DND-41 (cell line): ENCODE results near the gene ZACN.
A peak's percentile ranks its signal among the peaks of the same experiment; 100 is the strongest.

Experiments used
- ATAC-seq: fragments of 200-7000 bp; cut with Tn5 transposase; 3 replicates; pipeline ENCODE4 v1.9.1; 2021; ENCODE audit warnings: low read depth; ENCODE audit not compliant: insufficient read depth
- DNase-seq: peaks from one replicate; pipeline ENCODE4 v3.0.0-alpha.2; 2020
- H2AFZ ChIP-seq: 2 replicates; pipeline ENCODE4 v1.6.0; 2012; ENCODE audit warnings: low read depth, low read length
- H3K27ac ChIP-seq: 2 replicates; pipeline ENCODE4 v1.5.1; 2012; ENCODE audit warnings: low read length, inconsistent platforms
- H3K27me3 ChIP-seq: fragments of 200-600 bp; sonication (generic); 2 replicates; pipeline ENCODE4 v1.6.0; 2012; ENCODE audit warnings: low read length, mild to moderate bottlenecking, inconsistent platforms; ENCODE audit not compliant: insufficient read depth, poor library complexity
- H3K36me3 ChIP-seq: 2 replicates; pipeline ENCODE4 v1.5.1; 2012; ENCODE audit warnings: low read length, inconsistent platforms; ENCODE audit not compliant: insufficient read depth
- H3K4me1 ChIP-seq: 2 replicates; pipeline ENCODE4 v1.5.1; 2012; ENCODE audit warnings: mild to moderate bottlenecking, low read length; ENCODE audit not compliant: insufficient read depth
- H3K4me2 ChIP-seq: 2 replicates; pipeline ENCODE4 v1.6.0; 2012; ENCODE audit warnings: mild to moderate bottlenecking, moderate library complexity, low read length, inconsistent platforms; ENCODE audit not compliant: insufficient read depth
- H3K4me3 ChIP-seq, 2 experiments: fragments of 200-600 bp in 1 of 2; shearing (Covaris generic) in 1 of 2; 2 replicates each; pipeline ENCODE4 v1.5.1; 2012 to 2016; ENCODE audit warnings: inconsistent platforms in 2 of 2, low read length in 2 of 2, mild to moderate bottlenecking in 2 of 2, low read depth in 1 of 2, moderate library complexity in 1 of 2
- H3K79me2 ChIP-seq: 2 replicates; pipeline ENCODE4 v1.6.0; 2012; ENCODE audit warnings: low read length, inconsistent platforms; ENCODE audit not compliant: insufficient read depth
- H3K9ac ChIP-seq: 2 replicates; pipeline ENCODE4 v1.6.0; 2012; ENCODE audit warnings: low read depth, mild to moderate bottlenecking, inconsistent platforms, low read length, moderate library complexity
- H3K9me3 ChIP-seq: 2 replicates; pipeline ENCODE4 v1.5.1; 2012; ENCODE audit warnings: low read length, moderate library complexity, mild to moderate bottlenecking, inconsistent platforms; ENCODE audit not compliant: insufficient read depth, severe bottlenecking
- H4K20me1 ChIP-seq: 2 replicates; pipeline ENCODE4 v1.6.0; 2012; ENCODE audit warnings: low read length; ENCODE audit not compliant: insufficient read depth
- EZH2 ChIP-seq: IDR thresholded peaks from 3 replicates; pipeline ENCODE4 v1.6.1; 2012; ENCODE audit warnings: borderline replicate concordance, low read depth, mild to moderate bottlenecking, moderate library complexity, low read length, inconsistent platforms; ENCODE audit not compliant: severe bottlenecking
- TF ChIP-seq, protein P1 (sequence below): IDR thresholded peaks from 2 replicates; pipeline ENCODE4 v1.5.1; 2012; ENCODE audit warnings: borderline replicate concordance, low read length, moderate library complexity, mild to moderate bottlenecking; ENCODE audit not compliant: poor library complexity, severe bottlenecking; ENCODE audit errors: extremely low read depth

Gene ZACN

DNA sequence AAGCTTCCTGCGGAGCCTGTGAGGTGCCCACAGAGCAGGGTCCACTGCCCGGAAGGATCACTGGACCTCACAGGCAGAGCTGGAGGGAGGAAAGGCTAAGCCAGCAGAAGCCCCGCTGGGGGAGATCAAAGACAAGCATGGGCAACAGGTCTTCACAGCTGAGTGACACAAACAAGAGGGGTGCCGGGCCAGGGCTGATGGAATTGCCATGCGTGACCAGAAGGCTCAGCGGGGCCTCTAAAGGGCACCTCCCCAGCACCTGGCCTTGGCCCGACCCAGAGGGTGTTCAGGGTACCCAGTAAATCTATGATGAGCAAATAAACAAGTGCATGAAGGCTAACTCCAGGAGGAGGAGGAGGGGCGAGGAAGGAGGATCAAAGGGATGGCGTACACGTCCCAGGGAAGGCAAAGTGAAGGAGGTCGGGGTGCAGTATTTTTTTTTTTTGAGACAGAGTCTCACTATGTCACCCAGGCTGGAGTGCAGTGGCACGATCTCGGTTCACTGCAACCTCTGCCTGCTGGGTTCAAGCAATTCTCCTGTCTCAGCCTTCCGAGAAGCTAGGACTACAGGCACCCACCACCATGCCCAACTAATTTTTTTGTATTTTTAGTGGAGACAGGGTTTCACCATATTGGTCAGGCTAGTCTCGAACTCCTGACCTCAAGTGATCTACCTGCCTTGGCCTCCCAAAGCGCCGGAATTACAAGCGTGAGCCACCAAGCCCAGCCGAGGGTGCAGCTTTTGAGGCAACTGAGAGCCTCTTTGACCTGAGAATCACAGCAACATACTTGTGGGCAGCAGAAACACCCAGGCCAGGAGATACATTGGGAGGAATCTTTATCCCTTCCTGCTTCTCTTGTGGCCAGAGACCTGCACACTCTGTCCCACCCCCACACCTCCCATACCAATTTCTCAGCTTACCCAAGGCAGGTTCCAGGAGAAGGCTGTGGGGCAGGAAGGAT, 40.7 kb downstream of the ZACN start:
- no peak overlapping the region for H3K9ac ChIP-seq
- H3K9me3 ChIP-seq = no peaks in the 10 kb centered on the region
- H3K4me2 ChIP-seq = no peak overlapping the region
- no peak overlapping the region for H3K4me3 ChIP-seq
- ATAC-seq = no peak
- H4K20me1 ChIP-seq = no peaks in the 10 kb centered on the region
- no peaks in the 10 kb centered on the region for H3K79me2 ChIP-seq
- DNase-seq = no peak
- H3K4me1 ChIP-seq = peaks cover 11% of the 10 kb centered on the region
- H3K36me3 ChIP-seq = no peaks in the 10 kb centered on the region
- no peaks in the 10 kb centered on the region for H3K27me3 ChIP-seq
- H3K27ac ChIP-seq = no peak overlapping the region
- TF ChIP-seq EZH2 = no peak
- TF ChIP-seq, protein P1, sequence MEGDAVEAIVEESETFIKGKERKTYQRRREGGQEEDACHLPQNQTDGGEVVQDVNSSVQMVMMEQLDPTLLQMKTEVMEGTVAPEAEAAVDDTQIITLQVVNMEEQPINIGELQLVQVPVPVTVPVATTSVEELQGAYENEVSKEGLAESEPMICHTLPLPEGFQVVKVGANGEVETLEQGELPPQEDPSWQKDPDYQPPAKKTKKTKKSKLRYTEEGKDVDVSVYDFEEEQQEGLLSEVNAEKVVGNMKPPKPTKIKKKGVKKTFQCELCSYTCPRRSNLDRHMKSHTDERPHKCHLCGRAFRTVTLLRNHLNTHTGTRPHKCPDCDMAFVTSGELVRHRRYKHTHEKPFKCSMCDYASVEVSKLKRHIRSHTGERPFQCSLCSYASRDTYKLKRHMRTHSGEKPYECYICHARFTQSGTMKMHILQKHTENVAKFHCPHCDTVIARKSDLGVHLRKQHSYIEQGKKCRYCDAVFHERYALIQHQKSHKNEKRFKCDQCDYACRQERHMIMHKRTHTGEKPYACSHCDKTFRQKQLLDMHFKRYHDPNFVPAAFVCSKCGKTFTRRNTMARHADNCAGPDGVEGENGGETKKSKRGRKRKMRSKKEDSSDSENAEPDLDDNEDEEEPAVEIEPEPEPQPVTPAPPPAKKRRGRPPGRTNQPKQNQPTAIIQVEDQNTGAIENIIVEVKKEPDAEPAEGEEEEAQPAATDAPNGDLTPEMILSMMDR = no peak
- H2AFZ ChIP-seq = no peak overlapping the region

DNA sequence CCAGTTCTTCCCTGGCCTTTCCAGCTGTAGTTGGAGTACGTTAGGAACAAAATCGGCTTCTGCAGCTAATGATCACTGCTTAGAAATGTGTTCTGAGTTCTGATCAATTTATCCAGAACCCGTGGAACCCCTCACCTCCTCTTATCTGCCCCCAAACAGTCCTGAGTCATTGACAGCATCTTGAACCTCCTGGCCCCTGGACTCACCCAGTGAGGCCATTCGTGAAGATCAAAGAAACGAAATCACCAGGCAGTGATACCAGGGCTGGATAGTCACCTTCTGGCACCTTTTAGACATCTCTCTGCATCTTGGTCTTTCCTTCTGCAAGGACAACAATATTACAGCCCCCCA, 41.7 kb downstream of the ZACN start:
- Histone ChIP-seq H3K36me3 (no peaks in the 10 kb centered on the region), H3K4me1 (peaks cover 11% of the 10 kb centered on the region), H3K27ac (no peak overlapping the region), H2AFZ (0 out of 2 replicates have a peak overlapping the region, but pooled peaks have one; percentile 62), H3K27me3 (no peaks in the 10 kb centered on the region), H3K4me2 (no peak overlapping the region), H3K79me2 (no peaks in the 10 kb centered on the region), H4K20me1 (no peaks in the 10 kb centered on the region), H3K9ac (no peak overlapping the region), H3K4me3 (no peak overlapping the region), H3K9me3 (no peaks in the 10 kb centered on the region)
- no peak for ATAC-seq
- no peak for DNase-seq
- no peak for TF ChIP-seq EZH2
- TF ChIP-seq, protein P1 = no peak

DNA sequence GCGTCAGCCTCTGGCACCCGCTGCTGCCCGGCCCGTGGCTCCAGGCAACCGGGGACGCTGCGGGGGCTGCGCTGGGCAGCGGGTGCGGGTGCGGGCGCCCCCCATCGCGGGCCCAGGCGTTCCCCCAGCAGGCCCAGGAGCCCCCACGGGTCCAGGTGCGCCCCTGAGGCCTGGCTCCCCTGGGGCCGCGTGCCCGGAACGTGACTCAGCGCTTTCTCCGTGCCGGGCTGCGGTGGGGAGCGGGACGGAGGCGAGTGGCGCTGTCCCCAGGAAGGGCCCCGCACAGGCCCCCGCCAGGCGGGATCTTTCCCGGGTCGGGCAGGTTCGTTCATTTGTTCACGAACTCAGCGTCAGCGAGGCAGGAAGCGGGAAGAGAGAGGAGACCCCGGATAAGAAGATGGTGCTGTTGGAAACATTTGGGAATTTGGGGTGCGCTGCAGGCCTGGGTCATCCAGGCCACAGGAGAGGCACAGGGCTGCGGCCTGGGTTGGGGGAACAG, 43.0 kb downstream of the ZACN start:
- Histone ChIP-seq H4K20me1 (no peaks in the 10 kb centered on the region), H3K4me3 (no peak overlapping the region), H2AFZ (peak overlapping the region; percentile 62), H3K27ac (no peak overlapping the region), H3K79me2 (no peaks in the 10 kb centered on the region), H3K4me1 (peaks cover 11% of the 10 kb centered on the region), H3K9me3 (no peaks in the 10 kb centered on the region), H3K27me3 (no peaks in the 10 kb centered on the region), H3K4me2 (peak overlapping the region; percentile 43; the same call in 1 of the 2 replicates), H3K9ac (peak overlapping the region; percentile 35; the same call in 1 of the 2 replicates), H3K36me3 (no peaks in the 10 kb centered on the region)
- TF ChIP-seq, protein P1 = no peak
- no peak for TF ChIP-seq EZH2
- no peak for ATAC-seq
- DNase-seq = no peak
